GM21723 (cell line): ENCODE measurements around the gene SIK2.
"Not testable (repeated sequence)": the region's sequence is repeated elsewhere in the genome, so short reads cannot be mapped to it uniquely, and the experiment has no call there.

Source experiments
- ATAC-seq: cut with Tn5 transposase; IDR thresholded peaks from one replicate; pipeline ENCODE4 v1.9.1; 2021; ENCODE audit warnings: mild to moderate bottlenecking, moderate library complexity; ENCODE audit not compliant: unreplicated experiment

Gene SIK2

GRCh38 chr11:111620518-111620917 is 18.3 kb downstream of the SIK2 start:
- ATAC-seq, result no peak

GRCh38 chr11:111623527-111624030 is 21.3 kb downstream of the SIK2 start:
- no peak for ATAC-seq

GRCh38 chr11:111624608-111625007 is 22.4 kb downstream of the SIK2 start:
- no peak for ATAC-seq

GRCh38 chr11:111627591-111627990 is 25.3 kb downstream of the SIK2 start:
- ATAC-seq, result no peak

GRCh38 chr11:111629499-111629898 is 27.2 kb downstream of the SIK2 start:
- no peak for ATAC-seq

- no peak for ATAC-seq
Measured at GRCh38 chr11:111631024-111631665, 28.9 kb downstream of the SIK2 start.

GRCh38 chr11:111631666-111632039 is 29.4 kb downstream of the SIK2 start:
- ATAC-seq, result no peak

- no peak for ATAC-seq
Measured at GRCh38 chr11:111632516-111633220, 30.4 kb downstream of the SIK2 start.

- no peak for ATAC-seq
Measured at GRCh38 chr11:111633248-111633647, 31.0 kb downstream of the SIK2 start.

- no peak for ATAC-seq
Measured at GRCh38 chr11:111633756-111634362, 31.6 kb downstream of the SIK2 start.

GRCh38 chr11:111634981-111635705 is 32.9 kb downstream of the SIK2 start:
- ATAC-seq, result no peak

- ATAC-seq, result no peak
Measured at GRCh38 chr11:111635706-111636045, 33.4 kb downstream of the SIK2 start.

GRCh38 chr11:111637885-111638284 is 35.6 kb downstream of the SIK2 start:
- no peak for ATAC-seq

GRCh38 chr11:111639226-111639925 is 37.1 kb downstream of the SIK2 start:
- no peak for ATAC-seq

GRCh38 chr11:111641339-111642015 is 39.2 kb downstream of the SIK2 start:
- ATAC-seq, result no peak

GRCh38 chr11:111642542-111642941 is 40.3 kb downstream of the SIK2 start:
- ATAC-seq, result no peak

GRCh38 chr11:111644922-111645321 is 42.7 kb downstream of the SIK2 start:
- no peak for ATAC-seq

GRCh38 chr11:111645657-111646316 is 43.5 kb downstream of the SIK2 start:
- ATAC-seq, result no peak

GRCh38 chr11:111651336-111651735 is 49.1 kb downstream of the SIK2 start:
- not testable (repeated sequence) for ATAC-seq

- ATAC-seq, result no peak
Measured at GRCh38 chr11:111652184-111652583, 49.9 kb downstream of the SIK2 start.
